Fibroblast of villous mesenchyme (primary cell): ENCODE measurements around the gene GSDMA. TPM values are rescaled to one million over a fixed set of nuclear protein-coding genes. Genes with fewer than 3 reads are reported as not detected.
A peak's percentile ranks its signal among the peaks of the same experiment; 100 is the strongest.

Experiments
- DNase-seq: peaks from one replicate; pipeline ENCODE4 v3.0.0-alpha.2; 2010; ENCODE audit warnings: low read depth
- H3K4me3 ChIP-seq: 2 replicates; pipeline ENCODE4 v1.5.1; 2011; ENCODE audit warnings: low read depth, mild to moderate bottlenecking, low read length
- total RNA-seq: library from RNA; depleted of rRNA; stranded (reverse); fragments of >200 nt; gene quantifications from 2 replicates; pipeline ENCODE4 v1.2.3, GENCODE V29; 2012
- TF ChIP-seq, protein P1 (sequence below): IDR thresholded peaks from 2 replicates; pipeline ENCODE4 v1.5.1; 2012; ENCODE audit warnings: low read depth, mild to moderate bottlenecking, low read length; ENCODE audit not compliant: insufficient read depth

Gene GSDMA
- total RNA-seq, 1 donor: under 0.01 TPM

DNA sequence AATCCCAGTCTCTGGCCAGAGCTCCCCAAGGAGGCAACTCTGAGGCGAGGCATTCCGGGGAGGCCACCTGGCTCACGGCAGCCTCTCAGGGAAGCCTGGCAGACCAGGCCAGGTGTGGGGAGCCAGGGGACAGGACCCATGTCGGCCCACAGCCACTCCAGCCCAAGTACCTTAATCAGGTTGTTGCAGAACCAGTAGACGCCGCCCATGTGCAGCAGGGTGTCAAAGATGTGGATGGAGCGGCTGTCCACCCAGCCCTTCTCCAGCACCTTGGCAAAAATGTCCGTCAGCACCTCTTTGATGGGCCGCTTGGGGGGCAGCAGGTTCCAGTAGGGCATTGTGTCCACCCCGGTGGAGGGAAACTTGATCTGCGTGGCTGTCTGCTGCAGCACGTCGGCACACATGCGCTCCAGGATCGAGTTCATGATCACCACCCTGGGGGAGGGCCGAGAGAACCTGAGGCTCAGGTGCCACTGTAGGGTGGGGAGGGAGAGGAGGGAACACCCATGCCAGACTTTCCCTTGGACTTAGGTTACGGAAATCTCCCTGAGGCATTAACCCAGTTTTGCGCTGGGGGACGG lies 60.2 kb downstream of the GSDMA start:
- H3K4me3 ChIP-seq: no peak overlapping the region
- no peak for DNase-seq
- TF ChIP-seq, protein P1, sequence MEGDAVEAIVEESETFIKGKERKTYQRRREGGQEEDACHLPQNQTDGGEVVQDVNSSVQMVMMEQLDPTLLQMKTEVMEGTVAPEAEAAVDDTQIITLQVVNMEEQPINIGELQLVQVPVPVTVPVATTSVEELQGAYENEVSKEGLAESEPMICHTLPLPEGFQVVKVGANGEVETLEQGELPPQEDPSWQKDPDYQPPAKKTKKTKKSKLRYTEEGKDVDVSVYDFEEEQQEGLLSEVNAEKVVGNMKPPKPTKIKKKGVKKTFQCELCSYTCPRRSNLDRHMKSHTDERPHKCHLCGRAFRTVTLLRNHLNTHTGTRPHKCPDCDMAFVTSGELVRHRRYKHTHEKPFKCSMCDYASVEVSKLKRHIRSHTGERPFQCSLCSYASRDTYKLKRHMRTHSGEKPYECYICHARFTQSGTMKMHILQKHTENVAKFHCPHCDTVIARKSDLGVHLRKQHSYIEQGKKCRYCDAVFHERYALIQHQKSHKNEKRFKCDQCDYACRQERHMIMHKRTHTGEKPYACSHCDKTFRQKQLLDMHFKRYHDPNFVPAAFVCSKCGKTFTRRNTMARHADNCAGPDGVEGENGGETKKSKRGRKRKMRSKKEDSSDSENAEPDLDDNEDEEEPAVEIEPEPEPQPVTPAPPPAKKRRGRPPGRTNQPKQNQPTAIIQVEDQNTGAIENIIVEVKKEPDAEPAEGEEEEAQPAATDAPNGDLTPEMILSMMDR: no peak

DNA sequence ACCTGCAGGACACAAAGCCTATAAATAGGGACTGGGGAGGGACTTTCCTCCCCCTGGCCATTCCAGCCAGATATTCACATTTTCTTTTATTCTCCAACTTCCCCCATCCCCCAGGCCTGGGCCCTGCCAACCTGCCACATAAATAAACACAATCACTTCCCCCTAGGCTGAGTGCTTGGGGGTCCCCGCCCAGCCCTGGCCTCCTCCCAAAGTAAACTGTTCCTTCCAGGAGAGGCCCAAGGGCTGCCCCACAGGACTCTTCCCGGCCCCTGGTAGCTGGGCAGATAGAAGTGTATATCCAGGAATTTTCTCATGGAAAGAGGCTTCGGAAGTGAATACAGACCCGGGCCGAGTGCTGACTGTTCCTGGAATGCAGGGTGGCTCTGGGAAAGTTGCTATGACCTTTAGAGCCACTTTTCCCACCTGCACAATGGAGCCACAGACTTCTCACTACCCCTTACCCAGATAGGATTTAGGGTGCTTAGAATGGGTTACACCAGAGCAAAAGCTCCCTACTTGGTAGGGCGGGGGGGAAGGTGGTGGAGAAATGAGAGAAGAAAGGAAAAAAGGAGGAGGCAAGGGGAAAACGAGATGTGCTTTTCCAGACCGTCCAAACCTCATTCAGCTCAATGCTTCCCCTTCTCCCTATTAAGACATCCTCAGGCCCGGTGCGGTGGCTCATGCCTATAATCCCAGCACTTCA lies 60.9 kb downstream of the GSDMA start:
- no peak for DNase-seq
- TF ChIP-seq, protein P1: no peak
- H3K4me3 ChIP-seq: no peak overlapping the region

DNA sequence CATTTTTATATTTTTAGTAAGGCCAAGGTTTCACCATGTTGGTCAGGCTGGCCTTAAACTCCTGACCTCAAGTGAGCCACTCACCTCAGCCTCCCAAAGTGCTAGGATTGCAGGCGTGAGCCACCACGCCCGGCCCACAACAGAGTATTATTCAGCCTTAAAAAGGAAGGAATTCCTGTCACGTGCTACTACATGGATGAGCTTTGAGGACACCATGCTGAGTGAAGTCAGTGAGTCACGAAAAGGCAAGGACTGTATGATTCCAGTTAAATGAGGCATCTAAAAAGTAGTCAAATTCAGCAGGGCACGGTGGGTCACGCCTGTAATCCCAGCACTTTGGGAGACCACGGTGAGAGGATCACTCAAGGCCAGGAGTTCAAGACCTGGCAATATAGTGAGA lies 62.1 kb downstream of the GSDMA start:
- H3K4me3 ChIP-seq: no peak overlapping the region
- no peak for DNase-seq
- TF ChIP-seq, protein P1: no peak

DNA sequence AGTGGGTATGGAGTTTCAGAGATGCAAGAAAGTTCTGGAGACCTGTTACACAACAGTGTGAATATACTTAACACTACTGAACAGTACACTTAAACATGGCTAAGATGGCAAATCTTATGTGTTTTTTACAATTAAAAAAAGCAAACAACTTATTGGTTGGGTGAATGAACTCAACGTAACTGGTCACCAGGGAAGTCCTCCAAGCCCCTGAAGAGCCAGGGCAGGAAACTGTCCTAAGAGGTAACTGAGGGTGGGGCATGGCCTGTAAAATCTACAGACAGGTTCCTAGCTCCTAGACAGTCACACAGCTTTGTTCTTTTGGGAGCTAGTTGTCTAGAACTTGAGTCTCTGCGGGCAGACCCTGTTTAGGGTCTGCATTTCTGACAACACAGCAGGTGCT lies 62.8 kb downstream of the GSDMA start:
- DNase-seq: no peak
- TF ChIP-seq, protein P1: no peak
- H3K4me3 ChIP-seq: no peak overlapping the region

DNA sequence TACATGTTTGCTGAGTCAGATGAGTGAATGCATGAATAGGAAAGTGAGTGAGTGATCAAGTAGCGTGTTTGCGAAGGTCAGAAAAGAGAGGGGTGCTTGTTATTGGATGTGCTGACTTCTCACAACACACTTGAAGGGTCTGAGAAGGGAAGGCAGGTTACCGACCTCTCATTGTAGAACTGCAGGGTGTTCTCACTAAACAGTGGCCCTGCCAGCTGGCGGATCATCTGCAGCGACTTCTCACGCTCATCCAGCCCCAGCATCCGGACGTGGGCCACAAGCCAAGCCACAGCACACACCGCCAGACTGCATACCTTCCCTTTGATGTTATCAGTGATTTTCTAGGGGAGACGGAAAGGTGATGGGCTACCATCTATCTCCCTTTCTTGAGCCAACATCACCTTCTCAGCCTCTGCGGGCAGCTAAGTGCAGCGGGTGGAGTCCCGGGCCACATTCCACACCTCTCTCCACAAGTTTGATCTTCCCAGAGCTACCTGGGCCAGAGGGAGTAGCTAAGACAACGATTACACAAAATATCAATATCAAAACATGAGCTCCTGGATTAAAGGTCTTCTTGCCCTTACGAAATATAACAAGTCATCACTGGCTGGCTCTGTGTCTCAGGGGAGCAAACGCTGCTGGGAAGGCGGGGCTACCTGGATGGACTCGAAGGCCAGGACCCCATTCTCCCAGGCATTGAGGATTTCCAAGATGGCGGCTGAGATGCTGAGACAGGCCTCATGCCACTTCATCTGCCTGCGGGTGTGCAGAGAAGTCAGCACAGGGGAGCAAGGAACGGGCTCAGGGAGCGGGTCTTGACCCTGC lies 63.4 kb downstream of the GSDMA start:
- TF ChIP-seq, protein P1: no peak
- no peak overlapping the region for H3K4me3 ChIP-seq
- no peak for DNase-seq

DNA sequence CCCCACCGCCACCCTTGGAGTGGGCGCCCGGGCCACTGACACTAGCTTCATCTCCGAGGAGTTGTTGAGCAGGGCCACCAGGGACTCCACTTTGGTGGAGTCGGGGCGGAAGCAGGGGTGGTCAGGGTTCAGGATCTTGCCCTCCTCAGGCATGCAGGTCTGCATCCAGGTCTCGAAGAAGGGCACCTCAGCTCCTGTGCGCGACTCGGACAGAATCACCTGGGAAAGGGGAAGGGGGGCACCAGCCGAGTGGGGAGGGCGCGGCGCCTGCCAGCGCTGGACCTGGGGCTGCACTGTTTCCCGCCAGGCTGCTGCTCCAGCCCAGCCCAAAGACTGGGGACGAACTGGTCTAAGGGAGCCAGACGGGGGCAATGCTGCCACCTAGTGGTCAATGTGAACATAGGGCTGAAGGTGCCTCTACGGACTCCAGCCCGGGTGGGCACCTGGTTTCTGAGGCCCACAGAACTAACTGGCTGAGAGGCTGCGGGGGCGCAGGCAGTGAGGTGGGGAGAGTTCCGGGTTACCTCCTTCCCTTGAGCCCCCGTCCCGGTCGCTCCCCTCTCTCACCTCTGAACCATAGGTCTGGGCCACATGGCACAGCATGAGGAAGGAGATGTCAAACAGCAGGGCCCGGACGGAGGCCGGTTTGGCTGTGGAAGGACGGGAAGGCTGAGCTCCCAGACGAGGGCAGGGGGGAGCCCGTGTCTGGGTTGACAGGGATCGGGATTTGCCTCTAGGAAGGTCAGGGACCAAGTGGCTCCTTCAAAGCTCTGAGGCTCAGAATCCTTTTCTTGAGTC lies 64.2 kb downstream of the GSDMA start:
- peak; percentile 80 for DNase-seq
- TF ChIP-seq, protein P1: peak; percentile 83

More for the DNA sequence above, 64.2 kb downstream of the GSDMA start:
- H3K4me3 ChIP-seq: no peak overlapping the region
